NT2/D1 (cell line): ENCODE data around the gene YPEL2.
"Not testable (repeated sequence)": the region's sequence is repeated elsewhere in the genome, so short reads cannot be mapped to it uniquely, and the experiment has no call there.

Source experiments
- DNase-seq: peaks from one replicate; pipeline ENCODE4 v3.0.0-alpha.2; 2011; ENCODE audit warnings: low read depth, low spot score
- H3K27me3 ChIP-seq: 2 replicates; pipeline ENCODE4 v1.6.0; 2011; ENCODE audit warnings: mild to moderate bottlenecking; ENCODE audit not compliant: insufficient read length, insufficient read depth
- H3K36me3 ChIP-seq: 2 replicates; pipeline ENCODE4 v1.6.1; 2011; ENCODE audit warnings: mild to moderate bottlenecking, low read length, mixed read lengths; ENCODE audit not compliant: insufficient read depth, insufficient read length
- H3K4me1 ChIP-seq: 2 replicates; pipeline ENCODE4 v1.5.1; 2011; ENCODE audit not compliant: insufficient read depth, insufficient read length
- H3K4me3 ChIP-seq: 2 replicates; pipeline ENCODE4 v1.5.1; 2011; ENCODE audit warnings: low read depth; ENCODE audit not compliant: insufficient read length
- H3K9ac ChIP-seq: 2 replicates; pipeline ENCODE4 v1.6.0; 2011; ENCODE audit warnings: low read depth; ENCODE audit not compliant: insufficient read length
- H3K9me3 ChIP-seq: 2 replicates; pipeline ENCODE4 v1.5.1; 2011; ENCODE audit warnings: mild to moderate bottlenecking, low read length; ENCODE audit not compliant: insufficient read depth
- SUZ12 ChIP-seq: IDR thresholded peaks from 2 replicates; pipeline ENCODE4 v1.6.1; 2011; ENCODE audit not compliant: insufficient read length, insufficient read depth; ENCODE audit errors: extremely low read depth
- YY1 ChIP-seq: IDR thresholded peaks from 2 replicates; pipeline ENCODE4 v1.6.1; 2011; ENCODE audit not compliant: insufficient read length, insufficient read depth
- ZNF274 ChIP-seq: IDR thresholded peaks from 2 replicates; pipeline ENCODE4 v1.6.1; 2011; ENCODE audit warnings: mild to moderate bottlenecking, low read depth, low read length

Gene YPEL2

GRCh38 chr17:59331129-59331928 is at the start of gene YPEL2:
YPEL2 (plus strand) TSS chr17:59331655; CDS start chr17:59353410, 21,755 bp downstream.
- Histone ChIP-seq H3K4me3 (peak within 1 kb of the TSS; percentile 76), H3K36me3 (no peaks in the 10 kb centered on the region), H3K4me1 (peaks cover 11% of the 10 kb centered on the region), H3K27me3 (peaks cover 23% of the 10 kb centered on the region), H3K9me3 (no peaks in the 10 kb centered on the region), H3K9ac (peak within 1 kb of the TSS; percentile 76)
- peak; percentile 89 for DNase-seq
- TF ChIP-seq SUZ12 (no peak), YY1 (no peak)

GRCh38 chr17:59284317-59284716 is 47.1 kb upstream of the YPEL2 start:
- no peak overlapping the region for H3K9ac ChIP-seq
- TF ChIP-seq YY1, result no peak
- no peak for TF ChIP-seq ZNF274
- no peak for TF ChIP-seq SUZ12
- H3K4me3 ChIP-seq, result no peak overlapping the region

GRCh38 chr17:59287452-59287851 is 44.0 kb upstream of the YPEL2 start:
- TF ChIP-seq ZNF274, result no peak
- no peak for TF ChIP-seq SUZ12
- no peak for TF ChIP-seq YY1
- Histone ChIP-seq H3K4me1 (no peaks in the 10 kb centered on the region), H3K36me3 (no peaks in the 10 kb centered on the region), H3K9me3 (no peaks in the 10 kb centered on the region; the same call in 1 of the 2 replicates), H3K9ac (no peak overlapping the region), H3K4me3 (no peak overlapping the region), H3K27me3 (peaks cover 22% of the 10 kb centered on the region)
- no peak for DNase-seq

More at GRCh38 chr17:59284317-59284716, 47.1 kb upstream of the YPEL2 start:
- DNase-seq, result no peak
- Histone ChIP-seq H3K36me3 (no peaks in the 10 kb centered on the region), H3K4me1 (no peaks in the 10 kb centered on the region), H3K9me3 (no peaks in the 10 kb centered on the region; the same call in 1 of the 2 replicates), H3K27me3 (peaks cover 12% of the 10 kb centered on the region)

GRCh38 chr17:59287891-59288290 is 43.6 kb upstream of the YPEL2 start:
- TF ChIP-seq ZNF274 (no peak), YY1 (no peak), SUZ12 (no peak)
- DNase-seq, result no peak
- Histone ChIP-seq H3K4me3 (no peak overlapping the region), H3K36me3 (no peaks in the 10 kb centered on the region), H3K4me1 (no peaks in the 10 kb centered on the region), H3K9me3 (no peaks in the 10 kb centered on the region; the same call in 1 of the 2 replicates), H3K9ac (no peak overlapping the region), H3K27me3 (peaks cover 24% of the 10 kb centered on the region)

- DNase-seq, result no peak
- Histone ChIP-seq H3K4me3 (no peak overlapping the region), H3K36me3 (no peaks in the 10 kb centered on the region), H3K9ac (peak overlapping the region; percentile 46), H3K9me3 (no peaks in the 10 kb centered on the region; the same call in 1 of the 2 replicates), H3K27me3 (peaks cover 30% of the 10 kb centered on the region), H3K4me1 (no peaks in the 10 kb centered on the region)
- TF ChIP-seq ZNF274, result no peak
- TF ChIP-seq SUZ12, result no peak
- no peak for TF ChIP-seq YY1
Measured at GRCh38 chr17:59289981-59290301, 41.5 kb upstream of the YPEL2 start.

- DNase-seq, result peak; percentile 67
- H3K9ac ChIP-seq, result not testable (repeated sequence)
Measured at GRCh38 chr17:59290302-59290998, 41.0 kb upstream of the YPEL2 start.

GRCh38 chr17:59292174-59292523 is 39.3 kb upstream of the YPEL2 start:
- H3K27me3 ChIP-seq, result peaks cover 28% of the 10 kb centered on the region
- no peak for DNase-seq
- no peaks in the 10 kb centered on the region for H3K36me3 ChIP-seq
- TF ChIP-seq ZNF274 (no peak), SUZ12 (no peak), YY1 (no peak)
- no peaks in the 10 kb centered on the region for H3K4me1 ChIP-seq
- H3K9ac ChIP-seq, result no peak overlapping the region
- no peaks in the 10 kb centered on the region; the same call in 1 of the 2 replicates for H3K9me3 ChIP-seq
- no peak overlapping the region for H3K4me3 ChIP-seq

More at GRCh38 chr17:59290302-59290998, 41.0 kb upstream of the YPEL2 start:
- not testable (repeated sequence) for H3K36me3 ChIP-seq, H3K9me3 ChIP-seq, H3K4me3 ChIP-seq, H3K4me1 ChIP-seq
- peaks cover 30% of the 10 kb centered on the region for H3K27me3 ChIP-seq
